GM12874 (cell line): Measurements from ENCODE around the gene NR2C1.

Experiments
- TF ChIP-seq, protein P1 (sequence below): IDR thresholded peaks from 2 replicates; pipeline ENCODE4 v1.5.1; 2011; ENCODE audit warnings: low read depth, mild to moderate bottlenecking, control low read depth, low read length, moderate library complexity; ENCODE audit not compliant: insufficient read depth

Gene NR2C1

DNA sequence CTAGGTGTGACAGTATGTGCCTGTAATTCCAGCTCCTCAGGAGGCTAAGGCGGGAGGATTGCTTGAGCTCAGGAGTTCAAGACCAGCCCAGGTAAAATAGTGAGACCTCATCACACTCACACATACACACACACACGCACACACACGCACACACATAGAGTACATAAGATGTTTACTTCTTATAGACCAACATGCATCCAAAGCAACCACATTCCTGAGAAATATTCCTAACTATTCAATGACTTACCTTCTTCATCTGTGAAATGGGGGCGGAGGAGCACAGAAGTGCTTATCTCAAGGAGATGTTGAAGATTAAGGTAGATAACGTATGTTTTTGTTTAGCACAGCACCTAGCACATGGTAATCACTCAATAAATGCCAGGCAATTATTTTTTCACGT lies 76.4 kb downstream of the NR2C1 start:
- TF ChIP-seq, protein P1, sequence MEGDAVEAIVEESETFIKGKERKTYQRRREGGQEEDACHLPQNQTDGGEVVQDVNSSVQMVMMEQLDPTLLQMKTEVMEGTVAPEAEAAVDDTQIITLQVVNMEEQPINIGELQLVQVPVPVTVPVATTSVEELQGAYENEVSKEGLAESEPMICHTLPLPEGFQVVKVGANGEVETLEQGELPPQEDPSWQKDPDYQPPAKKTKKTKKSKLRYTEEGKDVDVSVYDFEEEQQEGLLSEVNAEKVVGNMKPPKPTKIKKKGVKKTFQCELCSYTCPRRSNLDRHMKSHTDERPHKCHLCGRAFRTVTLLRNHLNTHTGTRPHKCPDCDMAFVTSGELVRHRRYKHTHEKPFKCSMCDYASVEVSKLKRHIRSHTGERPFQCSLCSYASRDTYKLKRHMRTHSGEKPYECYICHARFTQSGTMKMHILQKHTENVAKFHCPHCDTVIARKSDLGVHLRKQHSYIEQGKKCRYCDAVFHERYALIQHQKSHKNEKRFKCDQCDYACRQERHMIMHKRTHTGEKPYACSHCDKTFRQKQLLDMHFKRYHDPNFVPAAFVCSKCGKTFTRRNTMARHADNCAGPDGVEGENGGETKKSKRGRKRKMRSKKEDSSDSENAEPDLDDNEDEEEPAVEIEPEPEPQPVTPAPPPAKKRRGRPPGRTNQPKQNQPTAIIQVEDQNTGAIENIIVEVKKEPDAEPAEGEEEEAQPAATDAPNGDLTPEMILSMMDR = no peak

DNA sequence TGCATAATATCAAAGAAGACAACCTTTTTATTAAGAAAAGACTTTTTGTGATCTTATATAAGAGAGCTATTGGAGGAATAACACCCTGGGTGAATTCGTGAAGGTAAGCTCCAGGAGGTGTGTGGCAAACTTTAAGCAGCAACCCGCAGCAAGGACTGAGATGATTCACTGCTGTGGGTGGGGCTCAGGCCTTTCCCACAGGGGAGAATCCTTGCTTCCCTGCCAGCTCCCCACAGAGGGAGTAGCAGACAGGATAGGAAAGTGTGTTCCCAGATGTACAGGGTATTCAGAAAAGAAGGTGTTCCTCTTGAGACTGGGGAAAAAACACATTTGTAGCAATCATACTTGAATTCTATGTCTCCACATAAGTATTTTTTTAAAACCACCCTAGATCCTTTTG lies 79.1 kb downstream of the NR2C1 start:
- TF ChIP-seq, protein P1 = no peak

DNA sequence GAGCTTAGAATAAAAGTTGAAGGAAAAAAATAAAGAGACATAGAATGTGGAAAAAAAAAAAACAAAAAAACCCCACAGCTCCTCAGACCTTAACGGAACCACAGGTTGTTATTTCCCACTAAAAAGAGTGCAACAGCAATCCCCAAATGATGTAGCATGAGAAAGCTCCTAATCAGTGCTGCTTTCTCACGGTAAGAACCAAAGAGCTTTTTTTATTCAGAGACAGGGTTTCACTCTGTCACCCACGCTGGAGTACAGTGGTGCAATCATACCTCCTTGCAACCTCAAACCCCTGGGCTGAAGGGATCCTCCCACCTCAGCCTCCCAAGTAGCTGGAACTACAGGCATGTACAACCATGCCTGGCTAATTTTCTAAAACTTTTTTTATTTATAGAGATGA lies 83.2 kb downstream of the NR2C1 start:
- TF ChIP-seq, protein P1 = no peak

DNA sequence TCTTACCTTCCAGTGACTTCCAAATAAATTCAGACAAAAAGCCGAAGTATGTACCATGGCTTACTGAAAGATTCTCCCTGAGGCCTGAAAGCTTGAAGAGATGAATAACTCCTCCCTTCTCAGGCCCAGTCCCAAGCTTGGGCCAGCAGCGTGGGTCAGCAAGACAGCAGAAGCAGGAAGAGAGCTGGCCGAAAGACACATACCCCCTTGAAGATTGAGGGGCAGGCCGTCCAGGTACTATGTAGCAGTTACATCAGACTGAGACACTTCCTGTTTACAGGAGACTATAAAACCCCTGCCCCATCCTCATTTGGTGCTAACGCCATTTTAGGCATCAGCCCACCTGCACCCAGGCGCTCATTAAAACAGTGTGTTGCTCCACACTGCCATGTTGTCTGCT lies 84.9 kb downstream of the NR2C1 start:
- TF ChIP-seq, protein P1 = no peak

DNA sequence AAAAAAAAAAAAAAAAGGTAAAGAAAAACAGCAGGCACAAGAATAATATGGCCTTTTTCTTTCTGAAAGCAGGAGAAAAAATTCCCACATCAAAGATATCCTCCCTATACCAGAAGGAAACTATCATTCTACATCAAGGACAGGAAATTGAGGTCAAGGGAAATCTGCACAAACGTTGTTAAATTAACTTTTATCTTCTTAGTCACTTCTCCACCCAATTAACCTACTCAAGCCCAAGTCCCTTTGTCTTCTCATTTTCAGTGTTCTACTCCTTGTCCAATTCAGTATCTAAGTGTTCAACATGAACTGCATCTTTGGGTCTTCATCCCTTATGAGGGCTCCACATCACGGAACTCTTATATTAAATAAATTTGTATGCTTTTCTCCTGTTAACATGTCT lies 85.6 kb downstream of the NR2C1 start:
- TF ChIP-seq, protein P1 = no peak

DNA sequence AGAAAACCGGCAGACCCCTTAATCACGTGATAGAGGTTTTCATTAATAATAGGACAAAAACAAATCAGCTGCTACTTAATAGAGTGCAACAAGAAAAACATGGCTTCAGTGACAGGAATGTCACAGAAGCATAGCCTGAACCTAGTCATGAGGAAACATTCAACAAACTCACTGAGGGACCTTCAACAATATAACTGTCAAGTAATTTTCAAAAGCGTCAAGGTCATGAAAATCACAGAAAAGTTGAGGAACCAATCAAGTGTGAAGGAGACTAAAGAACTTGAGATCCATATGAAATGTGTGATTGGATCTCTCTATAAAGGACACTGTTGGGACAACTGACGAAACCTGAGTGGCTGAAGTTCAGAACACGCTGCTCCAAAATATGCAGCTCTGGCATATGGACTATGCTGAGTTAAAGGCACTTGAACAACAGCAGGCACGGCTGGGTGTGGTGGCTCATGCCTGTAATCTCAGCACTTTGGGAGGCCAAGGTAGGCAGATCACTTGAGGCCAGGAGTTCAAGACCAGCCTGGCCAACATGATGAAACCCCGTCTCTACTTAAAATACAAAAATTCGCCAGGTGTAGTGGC lies 86.2 kb downstream of the NR2C1 start:
- TF ChIP-seq, protein P1 = no peak

DNA sequence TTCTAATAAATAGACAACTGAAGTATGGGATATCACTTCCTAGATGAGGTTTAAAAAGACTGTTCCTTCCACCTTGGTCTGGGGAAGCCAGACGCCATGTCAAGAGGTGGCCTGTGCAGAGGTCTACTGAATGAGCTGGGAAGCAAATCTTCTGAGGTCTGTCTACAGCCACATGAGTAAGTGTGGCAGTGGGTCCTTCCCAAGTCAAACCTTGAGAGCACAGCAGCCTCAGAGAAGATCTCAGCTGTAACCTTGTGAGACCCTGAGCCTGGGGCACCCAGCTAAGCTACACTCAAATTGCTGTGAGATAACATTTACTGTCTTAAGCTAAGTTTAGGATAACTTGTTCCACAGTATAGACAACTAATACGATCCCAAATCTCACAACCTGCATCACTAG lies 90.1 kb downstream of the NR2C1 start:
- TF ChIP-seq, protein P1 = no peak

DNA sequence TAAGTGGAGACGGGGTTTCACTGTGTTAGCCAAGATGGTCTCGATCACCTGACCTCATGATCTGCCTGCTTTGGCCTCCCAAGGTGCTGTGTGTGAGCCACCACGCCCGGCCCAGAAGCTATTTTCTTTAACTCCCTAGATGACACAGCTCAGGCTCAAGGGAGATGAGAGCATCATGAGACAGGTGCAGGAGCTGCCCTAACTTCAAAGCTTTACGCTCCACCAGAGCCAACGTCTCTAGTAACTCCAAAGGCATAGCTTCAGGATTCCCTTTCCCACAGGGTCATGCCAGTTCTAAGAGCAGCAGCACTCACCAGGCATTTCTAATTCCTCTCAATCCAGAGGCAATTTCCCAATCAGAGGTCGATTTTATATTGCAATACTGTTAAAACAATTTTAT lies 91.0 kb downstream of the NR2C1 start:
- TF ChIP-seq, protein P1 = no peak
